Heart left ventricle (tissue), 13 donors: ENCODE results near the gene DUSP11.

ENCODE experiments used
- POLR2A ChIP-seq, 2 donors: fragments of 450-650 bp; IDR thresholded peaks; one replicate each; pipeline ENCODE4 v1.6.1; 2017; ENCODE audit warnings: antibody characterized with exemption in 2 of 2, mild to moderate bottlenecking in 2 of 2, moderate library complexity in 2 of 2
- TF ChIP-seq, protein P1 (sequence below), 12 donors: fragments of 200-600 bp; sonication (generic) in 4 of 12; IDR thresholded peaks; one replicate each; pipeline versions ENCODE4 v1.5.0 to v1.8.0; 2018 to 2022; ENCODE audit warnings: antibody characterized with exemption in 12 of 12, mild to moderate bottlenecking in 5 of 12
- donor health status: ischemic (EF 13 %, LVEDD 7.1; RV severe dilation, severe dysfunction).
- donor health status: DM: no; HTN: yes; CAD: no.
- donor health status: DM: no; HTN: no; CAD: no.
- donor health status: ischemic (EF 25% LVEDD 6.9; RV normal size, moderate dysfunction).
- donor health status: ischemic (EF 25% LVEDD 5.7; RV mildly dilated, moderate dysfunction).
- donor health status: ischemic (EF 35%, LVEDD 5.7; RV mildly dilated, moderate dysfunction).
- donor health status: nonischemic (EF 11% LVEDD 7.7; RV severe dilation, severe dysfunction).
- donor health status: DM: yes; HTN: yes; CAD: no.
- donor health status: PGD.
- donor health status: ischemic (EF 29% LVEDD 5.4; RV normal size, mild dysfunction).
- donor health status: nonischemic (EF 23%, LVEDD 6.1; RV moderate dilation, normal function).

DNA sequence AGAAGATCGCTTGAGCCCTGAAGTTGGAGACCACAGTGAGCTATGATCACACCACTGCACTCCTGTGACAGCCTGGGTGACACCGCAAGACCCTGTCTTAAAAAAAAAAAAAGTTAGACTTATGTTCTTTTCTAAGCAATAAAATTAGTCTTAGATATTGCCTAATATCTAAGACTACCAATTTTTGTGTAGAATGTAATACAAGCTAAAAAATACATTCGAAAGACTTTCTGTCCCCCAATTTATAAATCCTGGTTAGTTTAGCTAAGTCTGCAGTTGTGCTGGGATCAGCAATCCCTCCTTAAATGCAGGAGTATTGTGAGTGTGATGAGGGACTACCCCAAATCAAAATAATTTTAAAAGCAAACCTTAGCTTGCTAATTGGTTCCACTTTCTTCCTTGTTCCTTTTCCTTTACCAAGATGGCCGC is 48.5 kb upstream of the DUSP11 start:
- TF ChIP-seq, protein P1, sequence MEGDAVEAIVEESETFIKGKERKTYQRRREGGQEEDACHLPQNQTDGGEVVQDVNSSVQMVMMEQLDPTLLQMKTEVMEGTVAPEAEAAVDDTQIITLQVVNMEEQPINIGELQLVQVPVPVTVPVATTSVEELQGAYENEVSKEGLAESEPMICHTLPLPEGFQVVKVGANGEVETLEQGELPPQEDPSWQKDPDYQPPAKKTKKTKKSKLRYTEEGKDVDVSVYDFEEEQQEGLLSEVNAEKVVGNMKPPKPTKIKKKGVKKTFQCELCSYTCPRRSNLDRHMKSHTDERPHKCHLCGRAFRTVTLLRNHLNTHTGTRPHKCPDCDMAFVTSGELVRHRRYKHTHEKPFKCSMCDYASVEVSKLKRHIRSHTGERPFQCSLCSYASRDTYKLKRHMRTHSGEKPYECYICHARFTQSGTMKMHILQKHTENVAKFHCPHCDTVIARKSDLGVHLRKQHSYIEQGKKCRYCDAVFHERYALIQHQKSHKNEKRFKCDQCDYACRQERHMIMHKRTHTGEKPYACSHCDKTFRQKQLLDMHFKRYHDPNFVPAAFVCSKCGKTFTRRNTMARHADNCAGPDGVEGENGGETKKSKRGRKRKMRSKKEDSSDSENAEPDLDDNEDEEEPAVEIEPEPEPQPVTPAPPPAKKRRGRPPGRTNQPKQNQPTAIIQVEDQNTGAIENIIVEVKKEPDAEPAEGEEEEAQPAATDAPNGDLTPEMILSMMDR (IDR thresholded peaks at IDR 0.05), result no peak
- no peak for TF ChIP-seq POLR2A (IDR thresholded peaks at IDR 0.05)
